Bronchial epithelial cell (primary cell): Measurements from ENCODE around the gene ZNF84. TPM values are rescaled to one million over a fixed set of nuclear protein-coding genes. Genes with fewer than 3 reads are reported as not detected.

ENCODE experiments used
- DNase-seq: peaks from one replicate; pipeline ENCODE4 v3.0.0-alpha.2; 2010; ENCODE audit warnings: low read depth
- FAIRE-seq: peaks from 2 replicates; lab custom pipeline; 2011; peaks lifted over from hg19 to GRCh38; lab: Jason Lieb, UNC
- H3K27me3 ChIP-seq: 2 replicates; pipeline ENCODE4 v1.5.1; 2011; ENCODE audit warnings: low read length; ENCODE audit not compliant: control insufficient read depth, insufficient read depth
- H3K36me3 ChIP-seq: 2 replicates; pipeline ENCODE4 v1.5.1; 2011; ENCODE audit warnings: low read length; ENCODE audit not compliant: control insufficient read depth, insufficient read depth
- H3K4me3 ChIP-seq: 2 replicates; pipeline ENCODE4 v1.5.1; 2011; ENCODE audit warnings: mild to moderate bottlenecking, low read depth, low read length, control low read depth
- total RNA-seq: library from RNA; depleted of rRNA; stranded (reverse); fragments of >200 nt; gene quantifications from 2 replicates; pipeline ENCODE4 v1.2.1, GENCODE V29; 2014
- TF ChIP-seq, protein P1 (sequence below): IDR thresholded peaks from 2 replicates; pipeline ENCODE4 v1.5.1; 2011; ENCODE audit warnings: mild to moderate bottlenecking, moderate library complexity, low read length, control low read depth, inconsistent platforms; ENCODE audit not compliant: insufficient read depth, severe bottlenecking

The ZNF84 gene
- 22.4 TPM in 2 replicates for total RNA-seq

- TF ChIP-seq, protein P1, sequence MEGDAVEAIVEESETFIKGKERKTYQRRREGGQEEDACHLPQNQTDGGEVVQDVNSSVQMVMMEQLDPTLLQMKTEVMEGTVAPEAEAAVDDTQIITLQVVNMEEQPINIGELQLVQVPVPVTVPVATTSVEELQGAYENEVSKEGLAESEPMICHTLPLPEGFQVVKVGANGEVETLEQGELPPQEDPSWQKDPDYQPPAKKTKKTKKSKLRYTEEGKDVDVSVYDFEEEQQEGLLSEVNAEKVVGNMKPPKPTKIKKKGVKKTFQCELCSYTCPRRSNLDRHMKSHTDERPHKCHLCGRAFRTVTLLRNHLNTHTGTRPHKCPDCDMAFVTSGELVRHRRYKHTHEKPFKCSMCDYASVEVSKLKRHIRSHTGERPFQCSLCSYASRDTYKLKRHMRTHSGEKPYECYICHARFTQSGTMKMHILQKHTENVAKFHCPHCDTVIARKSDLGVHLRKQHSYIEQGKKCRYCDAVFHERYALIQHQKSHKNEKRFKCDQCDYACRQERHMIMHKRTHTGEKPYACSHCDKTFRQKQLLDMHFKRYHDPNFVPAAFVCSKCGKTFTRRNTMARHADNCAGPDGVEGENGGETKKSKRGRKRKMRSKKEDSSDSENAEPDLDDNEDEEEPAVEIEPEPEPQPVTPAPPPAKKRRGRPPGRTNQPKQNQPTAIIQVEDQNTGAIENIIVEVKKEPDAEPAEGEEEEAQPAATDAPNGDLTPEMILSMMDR = no peak
- no peaks in the 10 kb centered on the region for H3K27me3 ChIP-seq
- FAIRE-seq (no peak), DNase-seq (peak; percentile 93)
- H3K36me3 ChIP-seq = peaks cover 4% of the 10 kb centered on the region
- peak within 1 kb of the TSS; percentile 72 for H3K4me3 ChIP-seq
Measured at GRCh38 chr12:133037207-133038005, at the start of gene ZNF84. TSS of gene ZNF84 (plus strand) at chr12:133037509. CDS start at chr12:133041468, 3,959 bp downstream.

- FAIRE-seq (no peak), DNase-seq (no peak)
- TF ChIP-seq, protein P1 = no peak
Measured at GRCh38 chr12:132998741-132999140, 38.6 kb upstream of the ZNF84 start.

GRCh38 chr12:133010657-133011297, 26.5 kb upstream of the ZNF84 start:
- H3K4me3 ChIP-seq = no peak overlapping the region
- DNase-seq (no peak), FAIRE-seq (no peak)
- H3K27me3 ChIP-seq = no peaks in the 10 kb centered on the region
- TF ChIP-seq, protein P1 = no peak
- H3K36me3 ChIP-seq = peaks cover 20% of the 10 kb centered on the region

More at GRCh38 chr12:132998741-132999140, 38.6 kb upstream of the ZNF84 start:
- H3K4me3 ChIP-seq = no peak overlapping the region
- H3K36me3 ChIP-seq = peaks cover 3% of the 10 kb centered on the region
- no peaks in the 10 kb centered on the region for H3K27me3 ChIP-seq

DNA sequence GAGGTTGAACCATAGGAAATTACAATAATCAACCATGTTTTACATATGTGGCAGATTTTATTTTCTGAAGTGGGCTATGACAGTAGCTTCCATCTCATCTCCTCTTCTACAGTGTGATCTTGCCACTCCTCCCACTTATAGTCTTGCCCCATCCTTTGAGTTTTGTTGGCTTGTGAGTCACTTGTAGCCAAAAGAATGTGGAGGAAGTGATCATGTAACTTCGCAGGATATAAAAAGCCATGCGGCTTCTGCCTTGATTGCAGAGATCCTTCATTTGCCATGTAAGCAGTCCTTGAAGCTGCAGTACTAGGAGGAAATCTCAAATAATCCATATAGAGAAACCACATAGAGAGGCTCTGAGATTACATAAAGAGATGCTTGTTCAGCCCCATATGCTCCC, 13.7 kb upstream of the ZNF84 start:
- TF ChIP-seq, protein P1 = no peak
- Histone ChIP-seq H3K36me3 (no peaks in the 10 kb centered on the region), H3K4me3 (no peak overlapping the region), H3K27me3 (no peaks in the 10 kb centered on the region)
- FAIRE-seq (no peak), DNase-seq (peak; percentile 13)

GRCh38 chr12:133026996-133027395, 10.3 kb upstream of the ZNF84 start:
- TF ChIP-seq, protein P1 = no peak
- DNase-seq (no peak), FAIRE-seq (no peak)
- Histone ChIP-seq H3K36me3 (no peaks in the 10 kb centered on the region), H3K4me3 (no peak overlapping the region), H3K27me3 (no peaks in the 10 kb centered on the region)
